DMS153 (cell line): Measurements from ENCODE around the gene PAK1IP1.
"Not testable (repeated sequence)": the region's sequence is repeated elsewhere in the genome, so short reads cannot be mapped to it uniquely, and the experiment has no call there.

Experiments used
- DNase-seq: peaks from one replicate; lab custom pipeline; 2025; lab: John Stamatoyannopoulos, UW

The PAK1IP1 gene

DNA sequence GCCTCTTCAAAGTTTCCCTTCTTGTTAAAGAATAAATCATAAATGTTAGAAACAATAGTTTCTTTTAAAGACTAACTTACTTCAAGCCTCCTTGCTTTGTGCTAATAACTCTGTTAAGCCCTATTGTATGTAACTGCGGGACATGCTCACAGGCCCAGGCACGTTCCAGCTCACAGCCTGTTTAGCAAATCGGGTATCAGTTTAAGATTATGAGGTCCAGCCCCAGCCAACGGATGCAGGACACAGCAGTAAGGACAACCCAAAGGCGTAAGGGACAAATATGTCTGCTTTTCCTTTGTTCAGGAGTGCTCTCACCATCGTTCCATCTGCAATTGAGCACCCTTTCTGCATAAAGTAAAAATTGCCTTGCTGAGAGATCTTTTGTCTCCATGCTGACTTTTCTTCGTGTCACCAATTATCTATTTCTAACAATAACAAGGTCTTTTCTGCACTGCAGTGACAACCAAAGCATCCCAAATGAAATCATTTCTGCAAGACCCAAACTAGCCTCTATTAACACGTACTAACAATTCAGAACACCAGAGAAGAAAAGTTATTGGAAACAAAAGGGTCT lies 1.7 kb upstream of the PAK1IP1 start:
- DNase-seq = no peak

DNA sequence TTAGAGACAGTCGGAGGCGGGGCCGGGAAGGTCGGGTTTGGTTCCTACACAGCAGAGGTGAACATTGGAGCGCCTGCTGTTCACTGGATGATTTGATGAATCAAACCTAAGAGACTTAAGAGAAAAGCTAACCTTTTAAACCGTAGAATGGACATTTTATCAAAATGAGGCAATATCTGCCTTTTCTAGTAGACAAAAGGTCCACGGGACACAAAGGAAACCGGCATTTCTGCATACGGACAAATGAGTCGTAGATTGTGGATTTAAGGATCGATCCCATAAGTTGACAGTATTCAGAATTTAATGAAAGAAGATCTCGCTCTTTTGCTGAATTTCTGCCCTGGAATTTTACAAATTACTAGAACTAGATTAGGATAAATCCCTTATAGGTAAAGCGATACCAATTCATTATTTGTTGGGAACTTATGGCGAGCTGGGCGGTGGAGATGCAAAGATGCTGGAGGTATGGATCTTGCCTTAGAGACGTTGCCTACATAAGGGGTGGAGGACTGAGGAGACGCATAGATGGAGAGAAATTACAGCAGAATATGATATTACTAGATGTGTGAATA lies 400 bp downstream of the PAK1IP1 start:
- no peak for DNase-seq

DNA sequence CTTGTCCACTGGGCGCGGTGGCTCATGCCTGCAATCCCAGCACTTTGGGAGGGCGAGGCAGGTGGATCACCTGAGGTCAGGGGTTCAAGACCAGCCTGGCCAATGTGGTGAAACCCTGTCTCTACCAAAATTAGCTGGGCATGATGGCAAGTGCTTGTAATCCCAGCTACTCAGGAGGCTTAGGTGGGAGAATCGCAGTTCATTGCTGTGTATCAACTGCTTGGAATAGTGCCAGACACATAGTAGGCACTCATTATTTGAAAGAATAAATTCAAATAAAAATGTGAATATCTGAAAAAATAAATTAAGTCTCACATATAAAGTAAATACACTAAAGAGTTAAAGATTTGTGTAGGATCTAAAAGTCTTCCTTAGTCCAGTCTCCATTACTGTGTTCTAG lies 1.9 kb downstream of the PAK1IP1 start:
- DNase-seq = no peak

DNA sequence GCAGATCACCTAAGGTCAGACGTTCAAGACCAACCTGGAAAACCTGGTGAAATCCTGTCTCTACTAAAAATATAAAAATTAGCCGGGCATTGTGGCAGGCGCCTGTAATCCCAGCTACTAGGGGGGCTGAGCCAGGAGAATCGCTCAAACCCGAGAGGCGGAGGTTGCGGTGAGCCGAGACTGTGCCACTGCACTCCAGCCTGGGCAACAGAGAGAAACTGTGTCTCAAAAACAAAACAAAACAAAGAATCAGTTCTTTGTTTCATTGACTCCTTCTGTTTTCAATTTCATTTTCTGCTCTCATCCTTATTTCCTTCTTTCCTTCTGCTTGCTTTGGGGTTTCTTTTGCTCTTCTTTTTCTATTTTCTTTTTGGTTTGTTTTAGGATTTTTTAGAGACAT lies 19.2 kb downstream of the PAK1IP1 start:
- no peak for DNase-seq

DNA sequence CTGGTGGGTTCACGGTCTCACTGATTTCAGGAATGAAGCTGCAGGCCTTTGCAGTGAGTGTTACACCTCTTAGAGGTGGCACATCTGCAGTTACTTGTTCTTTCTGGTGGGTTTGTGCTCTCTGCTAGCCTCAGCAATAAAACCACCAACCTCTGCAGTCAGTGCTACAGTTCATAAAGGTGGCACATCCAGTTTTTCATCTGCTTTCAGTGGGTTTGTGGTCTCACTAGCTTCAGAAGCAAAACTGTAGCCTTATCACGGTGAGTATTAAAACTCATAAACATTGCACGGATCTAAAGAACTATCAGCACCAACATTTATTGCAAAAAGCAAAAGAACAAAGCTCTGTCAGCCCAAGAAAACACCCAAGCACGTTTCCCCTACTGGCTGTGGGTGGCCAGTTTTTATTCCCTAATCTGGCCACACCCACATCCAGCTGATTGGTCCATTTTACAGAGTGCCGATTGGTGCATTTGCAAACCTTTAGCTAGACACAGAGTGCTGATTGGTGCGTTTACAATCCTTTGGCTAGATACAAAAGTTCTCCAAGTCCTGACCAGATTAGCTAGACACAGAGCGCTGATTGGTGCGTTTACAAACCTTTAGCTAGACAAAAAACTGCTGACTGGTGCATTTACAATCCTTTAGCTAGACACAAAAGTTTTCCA lies 24.7 kb downstream of the PAK1IP1 start:
- DNase-seq = no peak

DNA sequence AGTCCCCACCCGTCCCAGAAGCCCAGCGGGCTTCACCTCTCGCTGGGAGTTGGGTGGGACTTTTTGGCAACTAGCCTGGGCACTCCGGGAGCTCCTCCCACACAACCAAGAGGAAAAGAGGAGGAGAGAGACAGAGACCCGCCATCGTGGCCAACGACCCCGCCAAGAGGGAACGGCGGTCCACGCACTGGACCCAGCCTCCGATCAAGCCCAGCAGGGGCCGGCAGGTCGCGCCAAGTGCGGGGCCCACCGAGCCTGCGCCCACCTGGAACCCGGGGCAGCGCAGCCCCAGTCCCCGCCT lies 25.1 kb downstream of the PAK1IP1 start:
- no peak for DNase-seq

DNA sequence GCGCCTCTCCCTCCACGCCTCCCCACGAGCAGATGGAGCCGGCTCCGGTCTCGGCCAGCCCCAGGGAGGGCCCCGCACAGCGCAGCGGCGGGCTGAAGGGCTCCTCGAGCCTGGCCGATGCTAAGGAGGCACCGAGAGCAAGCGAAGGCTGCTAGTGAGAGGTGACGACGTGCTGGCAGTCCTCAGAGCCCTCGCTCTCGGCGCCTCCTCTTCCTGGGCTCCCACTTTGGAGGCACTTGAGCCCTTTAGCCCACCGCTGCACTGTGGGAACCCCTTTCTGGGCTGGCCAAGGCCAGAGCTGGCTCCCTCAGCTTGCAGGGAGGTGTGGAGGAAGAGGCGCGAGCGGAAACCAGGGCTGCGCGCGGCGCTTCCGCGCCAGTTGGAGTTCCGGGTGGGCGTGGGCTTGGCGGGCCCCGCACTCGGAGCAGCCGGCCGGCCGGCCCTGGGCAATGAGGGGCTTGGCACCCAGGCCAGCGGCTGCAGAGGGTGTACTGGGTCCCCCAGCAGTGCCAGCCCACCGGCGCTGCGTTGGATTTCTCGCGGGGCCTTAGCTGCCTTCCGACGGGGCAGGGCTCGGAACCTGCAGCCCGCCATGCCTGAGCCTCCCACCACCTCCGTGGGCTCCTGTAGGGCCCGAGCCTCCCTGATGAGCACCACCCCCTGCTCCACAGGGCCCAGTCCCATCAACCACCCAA lies 25.6 kb downstream of the PAK1IP1 start:
- DNase-seq = no peak

DNA sequence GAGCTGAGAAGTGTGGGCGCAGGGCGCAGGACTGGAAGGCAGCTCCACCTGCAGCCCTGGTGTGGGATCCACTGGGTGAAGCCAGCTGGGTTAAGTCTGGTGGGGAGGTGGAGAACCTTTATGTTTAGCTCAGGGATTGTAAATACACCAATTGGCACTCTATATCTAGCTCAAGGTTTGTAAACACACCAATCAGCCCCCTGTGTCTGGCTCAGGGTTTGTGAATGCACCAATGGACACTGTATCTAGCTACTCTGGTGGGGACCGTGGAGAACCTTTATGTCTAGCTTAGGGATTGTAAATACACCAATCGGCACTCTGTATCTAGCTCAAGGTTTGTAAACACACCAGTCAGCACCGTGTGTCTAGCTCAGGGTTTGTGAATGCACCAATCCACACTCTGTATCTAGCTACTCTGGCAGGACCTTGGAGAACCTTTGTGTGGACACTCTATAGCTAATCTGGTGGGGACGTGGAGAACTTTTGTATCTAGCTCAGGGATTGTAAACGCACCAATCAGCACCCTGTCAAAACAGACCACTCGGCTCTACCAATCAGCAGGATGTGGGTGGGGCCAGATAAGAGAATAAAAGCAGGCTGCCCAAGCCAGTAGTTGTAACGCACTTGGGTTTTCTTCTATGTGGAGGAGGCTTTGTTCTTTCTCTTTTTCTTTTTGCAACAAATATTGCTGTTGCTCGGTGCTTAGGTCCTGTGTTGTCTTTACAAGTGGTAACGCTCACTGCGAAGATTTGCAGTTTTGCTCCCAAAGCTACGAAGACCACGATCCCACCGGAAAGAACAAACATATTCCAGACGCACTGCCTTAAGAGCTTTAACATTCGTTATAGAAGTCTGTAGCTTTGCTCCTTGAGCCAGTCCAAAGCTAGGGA lies 26.4 kb downstream of the PAK1IP1 start:
- DNase-seq = not testable (repeated sequence)

DNA sequence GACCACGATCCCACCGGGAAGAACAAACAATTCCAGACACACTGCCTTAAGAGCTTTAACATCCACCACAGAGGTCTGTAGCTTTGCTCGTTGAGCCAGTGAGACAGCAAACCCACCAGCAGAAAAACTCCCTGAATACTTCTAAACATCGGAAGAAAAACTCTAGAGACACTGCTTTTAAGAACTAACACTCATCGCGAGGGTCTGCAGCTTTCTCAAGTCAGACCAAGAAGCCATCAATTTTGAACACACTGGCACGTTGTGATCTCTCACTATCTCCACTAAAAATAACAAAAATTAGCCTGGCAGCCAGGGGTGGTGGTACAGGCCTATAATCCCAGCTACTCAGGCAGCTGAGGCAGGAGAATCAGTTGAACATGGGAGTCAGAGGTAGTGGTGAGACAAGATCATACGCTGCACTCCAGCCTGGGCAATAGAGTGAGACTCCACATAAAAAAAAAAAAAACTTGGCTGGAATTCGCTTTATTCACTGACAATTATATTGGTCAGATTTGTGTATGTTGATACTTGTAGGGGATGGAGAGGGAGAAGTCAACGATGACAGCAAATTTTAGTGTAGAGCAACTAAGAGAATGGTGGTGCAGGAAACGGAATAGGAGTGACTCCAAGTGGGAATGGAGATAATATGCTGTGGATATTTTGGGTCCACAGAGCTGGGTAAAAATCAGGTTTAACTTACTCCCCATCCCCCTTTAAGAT lies 27.2 kb downstream of the PAK1IP1 start:
- DNase-seq = no peak

DNA sequence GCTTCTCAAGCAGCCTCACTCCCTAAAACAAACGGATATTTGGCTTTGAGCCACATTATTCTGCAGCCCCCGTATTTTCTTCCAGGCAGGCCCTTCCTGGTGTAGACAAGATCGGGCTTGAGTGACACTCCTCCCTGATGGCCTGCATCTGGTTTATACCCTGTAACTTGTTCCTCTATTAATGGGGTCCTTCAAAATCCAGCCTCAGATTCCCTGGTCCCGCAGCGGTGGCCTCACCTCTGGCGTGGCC lies 27.7 kb downstream of the PAK1IP1 start:
- DNase-seq = no peak

DNA sequence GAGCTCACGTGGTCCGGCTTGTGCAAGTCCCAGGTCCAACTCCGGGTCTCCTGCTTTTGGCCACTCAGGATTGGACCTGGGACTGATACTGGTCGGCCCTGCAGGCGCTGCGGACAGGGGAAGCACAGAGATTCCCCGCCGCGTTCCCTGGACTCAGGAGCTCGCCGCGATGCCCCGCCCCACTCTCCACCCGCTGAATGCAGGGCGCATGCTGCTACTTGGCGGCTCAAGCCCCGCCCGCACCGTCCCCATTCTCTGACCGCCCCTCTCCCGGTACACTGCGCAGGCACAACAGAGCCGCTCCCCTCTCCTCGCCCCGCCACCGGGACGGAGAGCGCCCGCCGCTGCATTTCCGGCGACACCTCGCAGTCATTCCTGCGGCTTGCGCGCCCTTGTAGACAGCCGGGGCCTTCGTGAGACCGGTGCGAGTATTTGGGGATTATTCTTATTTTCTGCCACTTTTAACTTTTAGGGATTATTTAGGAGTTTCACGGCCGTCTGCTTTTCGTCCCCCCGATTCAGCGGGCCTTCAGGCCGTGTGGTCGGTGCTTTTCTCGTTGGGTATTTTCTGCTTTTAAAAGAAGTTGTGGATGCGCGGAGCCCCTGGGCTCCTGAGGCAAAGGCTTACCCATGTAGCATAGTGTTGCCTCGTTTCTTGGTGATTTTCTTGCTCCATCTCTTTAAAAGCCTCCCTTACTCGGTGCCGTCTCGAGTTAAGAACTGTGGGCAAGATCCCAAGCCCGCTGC lies 28.2 kb downstream of the PAK1IP1 start, which contains the start of gene TMEM14C:
Gene TMEM14C (plus strand): TSS at position 251 of the 747 bp plus-strand sequence. CDS start 1,544 bp downstream, outside the sequence.
- peak; percentile 76 for DNase-seq

DNA sequence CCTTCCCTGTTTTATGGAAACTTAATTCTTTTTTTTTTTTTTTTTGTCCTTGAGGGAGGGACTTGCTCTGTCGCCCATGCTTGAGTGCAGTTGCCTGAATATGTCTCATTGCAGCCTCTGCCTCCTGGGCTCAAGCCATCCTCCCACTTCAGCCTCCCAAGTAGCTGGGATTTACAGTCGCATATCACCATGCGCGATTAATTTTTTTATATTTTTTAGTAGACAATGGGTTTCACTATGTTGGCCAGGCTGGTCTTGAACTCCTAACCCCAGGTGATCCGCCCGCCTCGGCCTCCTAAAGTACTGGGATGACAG lies 28.8 kb downstream of the PAK1IP1 start:
- DNase-seq = no peak

DNA sequence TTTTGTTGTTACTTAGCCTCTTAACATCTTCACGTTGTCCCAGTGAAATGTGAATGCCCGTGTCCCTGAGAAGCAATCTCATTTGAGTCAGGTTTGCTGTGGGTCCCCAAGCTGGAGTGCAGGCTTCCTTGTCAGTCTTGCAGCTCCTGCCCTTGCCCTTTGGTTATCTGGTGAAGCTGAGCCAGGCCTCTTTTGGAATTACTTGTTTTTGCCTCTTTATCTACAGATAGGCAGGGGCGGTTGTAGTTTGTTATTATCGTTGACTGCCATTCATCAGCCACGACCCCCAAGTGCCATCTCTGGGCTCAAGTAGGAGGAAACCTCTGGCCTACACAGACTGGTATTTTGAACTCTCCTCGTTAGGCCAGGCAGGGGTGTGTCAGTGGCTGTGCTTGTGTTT lies 30.3 kb downstream of the PAK1IP1 start:
- no peak for DNase-seq

DNA sequence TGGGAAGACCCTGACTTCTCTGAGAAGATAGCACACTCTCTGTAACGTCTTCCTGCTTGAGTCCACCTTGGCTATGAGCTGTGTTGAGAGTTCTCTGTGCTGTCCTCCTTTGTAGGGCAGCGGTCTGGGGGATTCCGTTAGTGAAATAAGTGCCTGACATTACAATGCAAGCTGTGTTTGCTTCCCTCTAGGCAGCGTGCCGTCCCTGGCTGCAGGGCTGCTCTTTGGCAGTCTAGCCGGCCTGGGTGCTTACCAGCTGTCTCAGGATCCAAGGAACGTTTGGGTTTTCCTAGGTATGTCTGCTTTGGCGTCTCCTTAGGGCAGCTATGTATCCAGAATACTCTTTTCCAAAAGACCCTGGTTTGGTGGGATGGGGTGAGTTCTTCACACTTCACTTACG lies 30.9 kb downstream of the PAK1IP1 start:
- DNase-seq = no peak

DNA sequence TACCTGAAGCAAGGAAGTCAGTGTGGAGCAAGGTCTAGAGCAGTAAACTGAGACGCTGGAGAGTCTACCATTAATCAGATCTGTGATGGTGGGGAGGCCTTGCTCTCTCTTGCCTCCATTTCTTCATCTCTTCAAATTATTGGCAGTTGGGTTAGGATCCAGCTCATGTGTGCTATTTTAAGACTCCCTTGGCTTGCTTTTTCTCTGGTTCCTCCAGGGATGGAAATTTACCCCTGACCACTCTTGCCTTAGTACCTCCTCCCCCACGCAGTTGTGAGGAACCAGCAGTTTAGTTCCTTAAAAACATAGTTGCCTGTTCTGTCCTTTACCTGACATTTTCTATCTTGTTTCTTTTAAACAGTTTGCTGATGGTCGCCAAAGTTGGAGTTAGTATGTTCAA lies 35.5 kb downstream of the PAK1IP1 start:
- DNase-seq = no peak

DNA sequence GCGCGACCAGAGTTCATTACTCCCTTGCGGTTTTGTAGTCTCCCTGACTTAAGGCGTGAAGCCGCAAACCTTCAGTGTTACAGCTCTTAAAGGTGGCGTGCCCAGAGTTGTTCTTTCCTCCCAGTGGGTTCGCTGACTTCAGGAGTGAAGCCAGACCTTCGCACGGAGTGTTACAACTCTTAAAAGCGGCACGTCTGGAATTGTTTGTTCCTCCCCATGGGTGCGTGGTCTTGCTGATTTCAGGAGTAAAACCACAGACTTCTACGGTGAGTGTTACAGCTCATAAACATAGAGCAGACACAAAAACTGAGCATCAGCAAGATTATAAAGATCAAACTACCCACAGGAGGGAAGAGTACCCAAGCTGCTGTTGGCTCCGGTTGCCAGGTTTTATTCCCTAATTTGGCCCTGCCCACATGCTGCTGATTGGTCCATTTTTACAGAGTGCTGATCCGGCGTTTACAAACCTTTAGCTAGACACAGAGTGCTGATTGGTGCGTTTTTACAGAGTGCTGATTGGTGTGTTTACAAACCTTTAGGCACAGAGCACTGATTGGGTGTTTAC lies 38.5 kb downstream of the PAK1IP1 start:
- no peak for DNase-seq

DNA sequence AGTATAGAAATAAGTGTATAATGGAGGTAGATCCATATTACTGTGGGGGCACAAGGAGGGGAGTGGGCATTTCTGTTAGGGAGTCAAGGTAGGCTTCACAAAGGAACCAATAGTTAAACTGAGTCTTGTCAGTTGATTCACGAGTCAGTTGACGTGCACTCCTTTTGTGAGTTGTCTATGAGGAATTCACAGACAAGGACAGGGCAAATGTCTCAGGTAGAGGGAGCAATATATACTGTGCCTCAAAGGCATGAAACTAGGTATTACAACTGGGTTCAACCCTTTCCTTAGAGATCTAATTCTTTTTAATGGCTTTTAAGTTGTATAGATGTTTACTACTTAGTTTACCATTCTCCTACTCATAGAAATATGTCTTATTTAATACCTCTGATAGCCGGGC lies 39.1 kb downstream of the PAK1IP1 start:
- no peak for DNase-seq

DNA sequence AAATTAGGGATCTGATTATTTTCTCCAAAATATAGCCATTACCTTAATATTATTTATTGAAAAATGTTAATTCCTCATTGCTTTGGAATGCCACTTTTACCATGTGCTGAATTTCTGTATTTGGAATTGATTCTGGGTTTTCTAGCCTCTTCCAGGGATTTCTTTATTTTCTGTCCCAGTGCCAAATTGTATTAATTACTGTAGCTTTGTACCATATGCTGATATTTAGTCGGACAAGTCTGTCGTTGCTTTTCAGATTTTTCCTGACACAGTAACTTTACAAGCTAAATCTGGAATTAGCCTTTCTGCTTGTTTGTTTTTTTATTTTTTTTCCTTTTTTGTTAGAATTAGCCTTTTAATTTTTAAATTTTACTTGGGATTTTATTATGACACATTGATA lies 42.0 kb downstream of the PAK1IP1 start:
- no peak for DNase-seq

DNA sequence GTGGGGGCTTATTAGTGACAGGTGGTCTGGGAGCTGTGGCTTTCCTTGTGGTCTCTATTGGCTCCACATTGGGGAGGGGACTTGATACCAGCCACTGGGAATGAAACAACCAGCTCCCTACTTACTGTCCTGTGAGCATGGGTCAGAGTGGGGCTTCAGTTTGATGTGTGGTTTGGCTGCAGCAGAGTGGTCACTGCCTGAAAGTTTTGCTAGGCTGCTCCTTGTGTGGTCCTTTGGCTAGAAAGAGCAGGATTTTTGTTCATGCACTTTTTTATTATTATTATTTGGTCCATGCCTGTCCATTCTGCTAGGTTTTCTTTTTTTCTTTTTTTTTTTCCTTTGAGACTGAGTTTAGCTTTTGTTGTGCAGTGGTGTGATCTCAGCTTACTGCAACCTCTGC lies 45.3 kb downstream of the PAK1IP1 start:
- no peak for DNase-seq

DNA sequence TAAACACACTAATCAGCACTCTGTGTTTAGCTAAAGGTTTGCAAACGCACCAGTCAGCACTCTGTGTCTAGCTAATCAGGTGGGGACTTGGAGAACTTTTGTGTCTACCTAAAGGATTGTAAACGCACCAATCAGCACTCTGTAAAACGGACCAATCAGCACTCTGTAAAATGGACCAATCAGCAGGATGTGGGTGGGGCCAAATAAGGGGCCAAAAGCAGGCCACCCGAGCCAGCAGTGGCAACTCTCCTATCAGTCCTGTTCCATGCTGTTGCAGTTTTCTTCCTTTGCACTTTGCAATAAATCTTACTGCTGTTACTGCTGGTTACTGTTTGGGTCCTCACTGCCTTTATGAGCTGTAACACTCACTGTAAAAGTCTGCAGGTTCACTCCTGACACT lies 46.9 kb downstream of the PAK1IP1 start:
- not testable (repeated sequence) for DNase-seq

DNA sequence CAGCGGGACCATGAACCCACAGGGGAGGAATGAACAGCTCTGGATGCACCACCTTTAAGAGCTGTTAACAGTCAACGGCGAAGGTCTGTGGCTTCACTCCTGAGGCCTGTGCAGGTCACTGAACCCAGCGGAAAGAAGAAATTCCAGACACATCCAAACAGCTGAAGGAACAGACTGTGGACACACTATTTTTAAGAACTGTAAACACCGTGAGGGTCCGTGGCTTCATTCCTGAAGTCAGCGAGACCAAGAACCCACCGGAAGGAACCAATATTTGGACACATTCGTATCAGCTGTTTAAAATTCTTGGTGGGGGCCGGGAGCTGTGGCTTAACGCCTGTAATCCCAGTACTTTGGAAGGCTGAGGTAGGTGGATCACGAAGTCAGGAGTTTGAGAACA lies 47.5 kb downstream of the PAK1IP1 start:
- DNase-seq = no peak
